SK-N-SH treated with all-trans-retinoic acid at 6 μM for 48 hours (cell line): ENCODE measurements around the gene GPR156.

Source experiments
- ESRRG ChIP-seq: fragments of 250-450 bp; sonication (Bioruptor Pico); IDR thresholded peaks from 2 replicates; pipeline ENCODE4 v1.6.1; 2021; ENCODE audit warnings: mild to moderate bottlenecking
- ISL1 ChIP-seq: fragments of 250-450 bp; sonication (Bioruptor Pico); IDR thresholded peaks from 2 replicates; pipeline ENCODE4 v2.1.2; 2022; ENCODE audit warnings: mild to moderate bottlenecking, moderate library complexity
- OSR1 ChIP-seq: fragments of 250-450 bp; sonication (Bioruptor Pico); IDR thresholded peaks from 2 replicates; pipeline ENCODE4 v1.8.0; 2022; ENCODE audit warnings: moderate library complexity, mild to moderate bottlenecking, inconsistent platforms
- PATZ1 ChIP-seq: fragments of 250-450 bp; sonication (Bioruptor Pico); IDR thresholded peaks from 2 replicates; pipeline ENCODE4 v1.8.0; 2020; ENCODE audit warnings: mild to moderate bottlenecking, moderate library complexity, borderline replicate concordance
- TCF4 ChIP-seq: fragments of 250-450 bp; sonication (Bioruptor Pico); IDR thresholded peaks from 2 replicates; pipeline ENCODE4 v1.8.0; 2021; ENCODE audit warnings: mild to moderate bottlenecking, moderate library complexity, borderline replicate concordance
- TOX ChIP-seq: fragments of 250-450 bp; sonication (Bioruptor Pico); IDR thresholded peaks from 2 replicates; pipeline ENCODE4 v1.8.0; 2021; ENCODE audit warnings: mild to moderate bottlenecking, moderate library complexity, borderline replicate concordance
- ZC3H10 ChIP-seq: fragments of 250-450 bp; sonication (Bioruptor Pico); IDR thresholded peaks from 2 replicates; pipeline ENCODE4 v1.5.1; 2021; ENCODE audit warnings: mild to moderate bottlenecking, moderate library complexity
- ZFP30 ChIP-seq: fragments of 450-650 bp; formaldehyde crosslinking; IDR thresholded peaks from 2 replicates; pipeline ENCODE4 v1.5.0; 2022; ENCODE audit warnings: mild to moderate bottlenecking, moderate library complexity
- ZNF565 ChIP-seq: fragments of 450-650 bp; formaldehyde crosslinking; conservative IDR thresholded peaks from 2 replicates; pipeline ENCODE4 v1.5.0; 2020; ENCODE audit warnings: low read depth, mild to moderate bottlenecking, moderate library complexity
- ZNF8 ChIP-seq: fragments of 450-650 bp; formaldehyde crosslinking; IDR thresholded peaks from 2 replicates; pipeline ENCODE4 v1.5.0; 2020; ENCODE audit warnings: mild to moderate bottlenecking, moderate library complexity
- TF ChIP-seq, protein P1 (sequence below): fragments of 250-450 bp; sonication (Bioruptor Pico); IDR thresholded peaks from 2 replicates; pipeline ENCODE4 v1.5.1; 2021; ENCODE audit warnings: mild to moderate bottlenecking, moderate library complexity
- TF ChIP-seq, protein P2 (sequence below): fragments of 250-450 bp; sonication (Bioruptor Pico); IDR thresholded peaks from 2 replicates; pipeline ENCODE4 v1.5.1; 2020; ENCODE audit warnings: low read depth, mild to moderate bottlenecking, moderate library complexity
- TF ChIP-seq, protein P3 (sequence below): fragments of 250-450 bp; sonication (Bioruptor Pico); IDR thresholded peaks from 2 replicates; pipeline ENCODE4 v1.8.0; 2021; ENCODE audit warnings: low read depth, mild to moderate bottlenecking, moderate library complexity, borderline replicate concordance

GRCh38 chr3:120331076-120331475, 46.1 kb upstream of the GPR156 start:
- TF ChIP-seq ZC3H10 (CRISPR knock-in tag) (no peak), TOX (no peak), ZNF565 (CRISPR knock-in tag) (no peak), ISL1 (no peak), ZNF8 (CRISPR knock-in tag) (no peak), ZFP30 (CRISPR knock-in tag) (no peak), PATZ1 (CRISPR knock-in tag) (no peak), OSR1 (no peak), ESRRG (CRISPR knock-in tag) (no peak), TCF4 (CRISPR knock-in tag) (no peak)
- TF ChIP-seq, protein P1, sequence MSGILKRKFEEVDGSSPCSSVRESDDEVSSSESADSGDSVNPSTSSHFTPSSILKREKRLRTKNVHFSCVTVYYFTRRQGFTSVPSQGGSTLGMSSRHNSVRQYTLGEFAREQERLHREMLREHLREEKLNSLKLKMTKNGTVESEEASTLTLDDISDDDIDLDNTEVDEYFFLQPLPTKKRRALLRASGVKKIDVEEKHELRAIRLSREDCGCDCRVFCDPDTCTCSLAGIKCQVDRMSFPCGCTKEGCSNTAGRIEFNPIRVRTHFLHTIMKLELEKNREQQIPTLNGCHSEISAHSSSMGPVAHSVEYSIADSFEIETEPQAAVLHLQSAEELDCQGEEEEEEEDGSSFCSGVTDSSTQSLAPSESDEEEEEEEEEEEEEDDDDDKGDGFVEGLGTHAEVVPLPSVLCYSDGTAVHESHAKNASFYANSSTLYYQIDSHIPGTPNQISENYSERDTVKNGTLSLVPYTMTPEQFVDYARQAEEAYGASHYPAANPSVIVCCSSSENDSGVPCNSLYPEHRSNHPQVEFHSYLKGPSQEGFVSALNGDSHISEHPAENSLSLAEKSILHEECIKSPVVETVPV (CRISPR knock-in tag), result no peak
- TF ChIP-seq, protein P2, sequence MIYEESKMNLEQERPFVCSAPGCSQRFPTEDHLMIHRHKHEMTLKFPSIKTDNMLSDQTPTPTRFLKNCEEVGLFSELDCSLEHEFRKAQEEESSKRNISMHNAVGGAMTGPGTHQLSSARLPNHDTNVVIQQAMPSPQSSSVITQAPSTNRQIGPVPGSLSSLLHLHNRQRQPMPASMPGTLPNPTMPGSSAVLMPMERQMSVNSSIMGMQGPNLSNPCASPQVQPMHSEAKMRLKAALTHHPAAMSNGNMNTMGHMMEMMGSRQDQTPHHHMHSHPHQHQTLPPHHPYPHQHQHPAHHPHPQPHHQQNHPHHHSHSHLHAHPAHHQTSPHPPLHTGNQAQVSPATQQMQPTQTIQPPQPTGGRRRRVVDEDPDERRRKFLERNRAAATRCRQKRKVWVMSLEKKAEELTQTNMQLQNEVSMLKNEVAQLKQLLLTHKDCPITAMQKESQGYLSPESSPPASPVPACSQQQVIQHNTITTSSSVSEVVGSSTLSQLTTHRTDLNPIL (CRISPR knock-in tag), result no peak
- TF ChIP-seq, protein P3, sequence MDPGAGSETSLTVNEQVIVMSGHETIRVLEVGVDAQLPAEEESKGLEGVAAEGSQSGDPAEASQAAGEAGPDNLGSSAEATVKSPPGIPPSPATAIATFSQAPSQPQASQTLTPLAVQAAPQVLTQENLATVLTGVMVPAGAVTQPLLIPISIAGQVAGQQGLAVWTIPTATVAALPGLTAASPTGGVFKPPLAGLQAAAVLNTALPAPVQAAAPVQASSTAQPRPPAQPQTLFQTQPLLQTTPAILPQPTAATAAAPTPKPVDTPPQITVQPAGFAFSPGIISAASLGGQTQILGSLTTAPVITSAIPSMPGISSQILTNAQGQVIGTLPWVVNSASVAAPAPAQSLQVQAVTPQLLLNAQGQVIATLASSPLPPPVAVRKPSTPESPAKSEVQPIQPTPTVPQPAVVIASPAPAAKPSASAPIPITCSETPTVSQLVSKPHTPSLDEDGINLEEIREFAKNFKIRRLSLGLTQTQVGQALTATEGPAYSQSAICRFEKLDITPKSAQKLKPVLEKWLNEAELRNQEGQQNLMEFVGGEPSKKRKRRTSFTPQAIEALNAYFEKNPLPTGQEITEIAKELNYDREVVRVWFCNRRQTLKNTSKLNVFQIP (CRISPR knock-in tag), result no peak
